Transverse colon (tissue), 4 donors: ENCODE data around the gene CDC45.
"Not testable (repeated sequence)": the region's sequence is repeated elsewhere in the genome, so short reads cannot be mapped to it uniquely, and the experiment has no call there.

Source experiments
- POLR2AphosphoS5 ChIP-seq, 3 donors: sonication (generic); formaldehyde crosslinking; IDR thresholded peaks; one replicate each; pipeline ENCODE4 v1.6.1; 2016; ENCODE audit warnings: antibody characterized with exemption in 3 of 3
- TF ChIP-seq, protein P1 (sequence below), 5 experiments: fragments of 200-600 bp in 3 of 5; fragments of 450-650 bp in 2 of 5; sonication (generic) in 3 of 5; IDR thresholded peaks; 1 replicate in 2 of 5; 2 replicates in 3 of 5; pipeline ENCODE4 v1.5.1; 2016 to 2017; ENCODE audit warnings: antibody characterized with exemption in 5 of 5, inconsistent platforms in 3 of 5, mild to moderate bottlenecking in 2 of 5, moderate library complexity in 1 of 5

- TF ChIP-seq, protein P1, sequence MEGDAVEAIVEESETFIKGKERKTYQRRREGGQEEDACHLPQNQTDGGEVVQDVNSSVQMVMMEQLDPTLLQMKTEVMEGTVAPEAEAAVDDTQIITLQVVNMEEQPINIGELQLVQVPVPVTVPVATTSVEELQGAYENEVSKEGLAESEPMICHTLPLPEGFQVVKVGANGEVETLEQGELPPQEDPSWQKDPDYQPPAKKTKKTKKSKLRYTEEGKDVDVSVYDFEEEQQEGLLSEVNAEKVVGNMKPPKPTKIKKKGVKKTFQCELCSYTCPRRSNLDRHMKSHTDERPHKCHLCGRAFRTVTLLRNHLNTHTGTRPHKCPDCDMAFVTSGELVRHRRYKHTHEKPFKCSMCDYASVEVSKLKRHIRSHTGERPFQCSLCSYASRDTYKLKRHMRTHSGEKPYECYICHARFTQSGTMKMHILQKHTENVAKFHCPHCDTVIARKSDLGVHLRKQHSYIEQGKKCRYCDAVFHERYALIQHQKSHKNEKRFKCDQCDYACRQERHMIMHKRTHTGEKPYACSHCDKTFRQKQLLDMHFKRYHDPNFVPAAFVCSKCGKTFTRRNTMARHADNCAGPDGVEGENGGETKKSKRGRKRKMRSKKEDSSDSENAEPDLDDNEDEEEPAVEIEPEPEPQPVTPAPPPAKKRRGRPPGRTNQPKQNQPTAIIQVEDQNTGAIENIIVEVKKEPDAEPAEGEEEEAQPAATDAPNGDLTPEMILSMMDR (IDR thresholded peaks at IDR 0.05): not testable (repeated sequence)
- TF ChIP-seq POLR2AphosphoS5 (IDR thresholded peaks at IDR 0.05): not testable (repeated sequence)
These were observed 51.6 kb downstream of the CDC45 start for GRCh38 chr22:19531327-19531726.
